IMR-90 (cell line): ENCODE data around the gene RCBTB2.

Experiments used
- BHLHE40 ChIP-seq: fragments of 150-350 bp; IDR thresholded peaks from 2 replicates; pipeline ENCODE4 v1.6.1; 2016; ENCODE audit warnings: mild to moderate bottlenecking, low read depth, low read length
- CEBPB ChIP-seq: IDR thresholded peaks from 2 replicates; pipeline ENCODE4 v1.6.1; 2012; ENCODE audit warnings: low read depth, low read length, improper control_type of control experiment
- CTCF ChIP-seq: conservative IDR thresholded peaks from 2 replicates; pipeline ENCODE4 v1.5.1; 2012; ENCODE audit warnings: mild to moderate bottlenecking, low read depth, low read length, improper control_type of control experiment
- ELK1 ChIP-seq: fragments of 150-350 bp; IDR thresholded peaks from 2 replicates; pipeline ENCODE4 v1.6.1; 2016; ENCODE audit warnings: low read depth, mild to moderate bottlenecking, low read length, moderate library complexity, borderline replicate concordance
- FOS ChIP-seq: fragments of 150-350 bp; IDR thresholded peaks from 2 replicates; pipeline ENCODE4 v1.6.1; 2016; ENCODE audit warnings: low read depth, low read length
- MAZ ChIP-seq: IDR thresholded peaks from 2 replicates; pipeline ENCODE4 v1.6.1; 2012; ENCODE audit warnings: low read depth, mild to moderate bottlenecking, low read length, improper control_type of control experiment, moderate library complexity, borderline replicate concordance
- NFE2L2 ChIP-seq: fragments of 150-350 bp; IDR thresholded peaks from 2 replicates; pipeline ENCODE4 v1.6.1; 2016; ENCODE audit warnings: low read depth, mild to moderate bottlenecking, low read length
- POLR2A ChIP-seq: IDR thresholded peaks from 2 replicates; pipeline ENCODE4 v1.6.1; 2012; ENCODE audit warnings: mild to moderate bottlenecking, low read depth, low read length
- RAD21 ChIP-seq: IDR thresholded peaks from 2 replicates; pipeline ENCODE4 v1.6.1; 2012; ENCODE audit warnings: low read length, improper control_type of control experiment
- RFX5 ChIP-seq: IDR thresholded peaks from 2 replicates; pipeline ENCODE4 v1.8.0; 2012; ENCODE audit warnings: low read depth, mild to moderate bottlenecking, low read length, moderate library complexity
- TF ChIP-seq, protein P1 (sequence below): fragments of 150-350 bp; IDR thresholded peaks from 2 replicates; pipeline ENCODE4 v1.6.1; 2017; ENCODE audit warnings: mild to moderate bottlenecking, antibody characterized with exemption, low read length, low read depth

- no peak for TF ChIP-seq MAZ
- TF ChIP-seq NFE2L2 = no peak
- TF ChIP-seq POLR2A = no peak
- no peak for TF ChIP-seq CTCF
- no peak for TF ChIP-seq ELK1
- TF ChIP-seq RFX5 = no peak
- no peak for TF ChIP-seq RAD21
- TF ChIP-seq, protein P1, sequence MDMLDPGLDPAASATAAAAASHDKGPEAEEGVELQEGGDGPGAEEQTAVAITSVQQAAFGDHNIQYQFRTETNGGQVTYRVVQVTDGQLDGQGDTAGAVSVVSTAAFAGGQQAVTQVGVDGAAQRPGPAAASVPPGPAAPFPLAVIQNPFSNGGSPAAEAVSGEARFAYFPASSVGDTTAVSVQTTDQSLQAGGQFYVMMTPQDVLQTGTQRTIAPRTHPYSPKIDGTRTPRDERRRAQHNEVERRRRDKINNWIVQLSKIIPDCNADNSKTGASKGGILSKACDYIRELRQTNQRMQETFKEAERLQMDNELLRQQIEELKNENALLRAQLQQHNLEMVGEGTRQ = no peak
- no peak for TF ChIP-seq CEBPB
- no peak for TF ChIP-seq FOS
- TF ChIP-seq BHLHE40 = no peak
These were observed 18.1 kb downstream of the RCBTB2 start for GRCh38 chr13:48514793-48515192.
